ENCODE data around the gene MUC13.

- TF ChIP-seq POLR2AphosphoS5 (IDR thresholded peaks at IDR 0.05), result no peak
- no peak for TF ChIP-seq POLR2A (IDR thresholded peaks at IDR 0.05; ENCODE audit: low read depth)
These were observed 52.4 kb downstream of the MUC13 start for GRCh38 chr3:124881976-124882697.

Measured in esophagus muscularis mucosa (tissue), 2 donors.